HEK293 (cell line): ENCODE data around the gene SURF4.

Experiments used
- BCL11B ChIP-seq: fragments of 450-650 bp; formaldehyde crosslinking; IDR thresholded peaks from 2 replicates; pipeline ENCODE4 v1.5.1; 2016; ENCODE audit warnings: low read depth, missing biosample characterization, missing genetic modification characterization
- FEZF1 ChIP-seq: fragments of 450-650 bp; formaldehyde crosslinking; IDR thresholded peaks from 2 replicates; pipeline ENCODE4 v1.5.1; 2016; ENCODE audit warnings: missing biosample characterization, missing genetic modification characterization
- GFI1B ChIP-seq: fragments of 450-650 bp; formaldehyde crosslinking; IDR thresholded peaks from 2 replicates; pipeline ENCODE4 v1.5.1; 2016; ENCODE audit warnings: missing biosample characterization, missing genetic modification characterization
- KLF8 ChIP-seq: fragments of 450-650 bp; formaldehyde crosslinking; IDR thresholded peaks from 2 replicates; pipeline ENCODE4 v1.5.1; 2016; ENCODE audit warnings: missing biosample characterization, missing genetic modification characterization
- SALL2 ChIP-seq: fragments of 450-650 bp; formaldehyde crosslinking; IDR thresholded peaks from 2 replicates; pipeline ENCODE4 v1.5.0; 2017; ENCODE audit warnings: missing biosample characterization, mild to moderate bottlenecking, missing genetic modification characterization, borderline replicate concordance
- SP3 ChIP-seq: fragments of 450-650 bp; formaldehyde crosslinking; IDR thresholded peaks from 2 replicates; pipeline ENCODE4 v1.5.1; 2016; ENCODE audit warnings: missing biosample characterization, missing genetic modification characterization
- ZNF169 ChIP-seq: fragments of 450-650 bp; formaldehyde crosslinking; IDR thresholded peaks from 2 replicates; pipeline ENCODE4 v1.5.1; 2016; ENCODE audit warnings: missing biosample characterization, missing genetic modification characterization
- ZNF175 ChIP-seq: fragments of 450-650 bp; formaldehyde crosslinking; IDR thresholded peaks from 2 replicates; pipeline ENCODE4 v1.5.1; 2016; ENCODE audit warnings: missing biosample characterization, missing genetic modification characterization
- ZNF2 ChIP-seq: fragments of 450-650 bp; formaldehyde crosslinking; IDR thresholded peaks from 2 replicates; pipeline ENCODE4 v1.5.1; 2016; ENCODE audit warnings: missing biosample characterization, missing genetic modification characterization
- ZNF37A ChIP-seq: fragments of 450-650 bp; IDR thresholded peaks from 2 replicates; pipeline ENCODE4 v1.5.1; 2018; ENCODE audit warnings: missing biosample characterization, missing genetic modification characterization
- ZNF426 ChIP-seq: fragments of 450-650 bp; formaldehyde crosslinking; IDR thresholded peaks from 2 replicates; pipeline ENCODE4 v1.5.1; 2017; ENCODE audit warnings: missing biosample characterization, missing genetic modification characterization, mild to moderate bottlenecking, inconsistent platforms, moderate library complexity
- ZNF521 ChIP-seq: fragments of 450-650 bp; formaldehyde crosslinking; IDR thresholded peaks from 2 replicates; pipeline ENCODE4 v1.5.1; 2017; ENCODE audit warnings: missing biosample characterization, mild to moderate bottlenecking, missing genetic modification characterization
- ZNF544 ChIP-seq: fragments of 450-650 bp; formaldehyde crosslinking; IDR thresholded peaks from 2 replicates; pipeline ENCODE4 v1.5.0; 2017; ENCODE audit warnings: missing biosample characterization, missing genetic modification characterization
- ZNF610 ChIP-seq: fragments of 450-650 bp; formaldehyde crosslinking; IDR thresholded peaks from 2 replicates; pipeline ENCODE4 v1.5.1; 2016; ENCODE audit warnings: missing biosample characterization, missing genetic modification characterization, borderline replicate concordance
- ZNF660 ChIP-seq: fragments of 450-650 bp; IDR thresholded peaks from 2 replicates; pipeline ENCODE4 v1.5.1; 2018; ENCODE audit warnings: missing biosample characterization, mild to moderate bottlenecking, missing genetic modification characterization
- ZNF664 ChIP-seq: fragments of 450-650 bp; formaldehyde crosslinking; IDR thresholded peaks from 2 replicates; pipeline ENCODE4 v1.5.1; 2016; ENCODE audit warnings: missing biosample characterization, missing genetic modification characterization
- ZNF677 ChIP-seq: fragments of 450-650 bp; IDR thresholded peaks from 2 replicates; pipeline ENCODE4 v1.5.0; 2018; ENCODE audit warnings: missing biosample characterization, mild to moderate bottlenecking, missing genetic modification characterization, moderate library complexity
- ZNF777 ChIP-seq: fragments of 450-650 bp; formaldehyde crosslinking; IDR thresholded peaks from 2 replicates; pipeline ENCODE4 v1.5.1; 2017; ENCODE audit warnings: missing biosample characterization, missing genetic modification characterization, borderline replicate concordance
- ZNF791 ChIP-seq: fragments of 450-650 bp; formaldehyde crosslinking; IDR thresholded peaks from 2 replicates; pipeline ENCODE4 v1.5.1; 2016; ENCODE audit warnings: missing biosample characterization, missing genetic modification characterization
- TF ChIP-seq, protein P1 (sequence below): fragments of 450-650 bp; formaldehyde crosslinking; IDR thresholded peaks from 2 replicates; pipeline ENCODE4 v1.5.1; 2016; ENCODE audit warnings: missing biosample characterization, missing genetic modification characterization
- TF ChIP-seq, protein P2 (sequence below): fragments of 450-650 bp; formaldehyde crosslinking; IDR thresholded peaks from 2 replicates; pipeline ENCODE4 v1.5.1; 2016; ENCODE audit warnings: missing biosample characterization, missing genetic modification characterization, low read depth
- TF ChIP-seq, protein P3 (sequence below): fragments of 450-650 bp; formaldehyde crosslinking; IDR thresholded peaks from 2 replicates; pipeline ENCODE4 v1.5.1; 2016; ENCODE audit warnings: missing biosample characterization, missing genetic modification characterization
- TF ChIP-seq, protein P4 (sequence below): fragments of 450-650 bp; formaldehyde crosslinking; IDR thresholded peaks from 2 replicates; pipeline ENCODE4 v1.5.1; 2016; ENCODE audit warnings: missing biosample characterization, missing genetic modification characterization
- TF ChIP-seq, protein P5 (sequence below): fragments of 450-650 bp; IDR thresholded peaks from 2 replicates; pipeline ENCODE4 v1.5.1; 2018; ENCODE audit warnings: missing biosample characterization, mild to moderate bottlenecking, missing genetic modification characterization
- TF ChIP-seq, protein P6 (sequence below): fragments of 450-650 bp; formaldehyde crosslinking; conservative IDR thresholded peaks from 2 replicates; pipeline ENCODE4 v1.5.1; 2016; ENCODE audit warnings: low read depth, missing biosample characterization, missing genetic modification characterization
- TF ChIP-seq, protein P7 (sequence below): fragments of 450-650 bp; formaldehyde crosslinking; IDR thresholded peaks from 2 replicates; pipeline ENCODE4 v1.5.1; 2017; ENCODE audit warnings: missing biosample characterization, missing genetic modification characterization

The SURF4 gene

DNA sequence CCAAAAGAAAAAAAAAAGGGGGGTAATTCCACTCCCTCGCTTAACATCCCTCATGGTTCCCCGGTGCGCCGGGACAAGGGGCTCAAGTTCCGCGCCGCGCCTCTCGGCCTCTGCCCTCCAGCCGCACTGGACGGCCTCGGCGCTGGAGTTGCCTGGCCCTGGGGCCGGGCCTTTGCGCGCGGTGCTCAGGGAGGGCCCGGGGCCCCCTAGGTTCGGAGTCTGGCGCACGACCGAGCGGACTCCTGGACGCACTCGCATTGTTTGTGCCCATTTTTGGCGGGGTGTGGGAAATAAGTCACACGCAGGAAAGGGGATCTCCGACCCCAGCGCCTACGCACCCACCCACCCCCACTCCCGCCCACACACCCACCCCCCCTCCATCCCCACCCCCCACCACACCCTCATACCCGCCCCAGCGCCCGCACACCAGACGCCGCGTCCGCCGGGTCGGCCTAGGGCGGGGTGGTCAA is 28.3 kb downstream of the SURF4 start (continued):
- TF ChIP-seq, protein P1, sequence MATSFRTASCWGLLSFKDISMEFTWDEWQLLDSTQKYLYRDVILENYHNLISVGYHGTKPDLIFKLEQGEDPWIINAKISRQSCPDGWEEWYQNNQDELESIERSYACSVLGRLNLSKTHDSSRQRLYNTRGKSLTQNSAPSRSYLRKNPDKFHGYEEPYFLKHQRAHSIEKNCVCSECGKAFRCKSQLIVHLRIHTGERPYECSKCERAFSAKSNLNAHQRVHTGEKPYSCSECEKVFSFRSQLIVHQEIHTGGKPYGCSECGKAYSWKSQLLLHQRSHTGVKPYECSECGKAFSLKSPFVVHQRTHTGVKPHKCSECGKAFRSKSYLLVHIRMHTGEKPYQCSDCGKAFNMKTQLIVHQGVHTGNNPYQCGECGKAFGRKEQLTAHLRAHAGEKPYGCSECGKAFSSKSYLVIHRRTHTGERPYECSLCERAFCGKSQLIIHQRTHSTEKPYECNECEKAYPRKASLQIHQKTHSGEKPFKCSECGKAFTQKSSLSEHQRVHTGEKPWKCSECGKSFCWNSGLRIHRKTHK (tag by site-specific recombination), result no peak
- TF ChIP-seq SP3 (tag by site-specific recombination) (no peak), KLF8 (tag by site-specific recombination) (no peak), ZNF2 (tag by site-specific recombination) (no peak), ZNF521 (tag by site-specific recombination) (no peak), ZNF664 (tag by site-specific recombination) (no peak), ZNF677 (tag by site-specific recombination) (no peak), ZNF169 (tag by site-specific recombination) (no peak), BCL11B (tag by site-specific recombination) (no peak), SALL2 (no peak), ZNF610 (tag by site-specific recombination) (no peak), ZNF175 (tag by site-specific recombination) (no peak), ZNF426 (tag by site-specific recombination) (no peak), ZNF777 (no peak), ZNF660 (no peak), ZNF791 (tag by site-specific recombination) (no peak), GFI1B (tag by site-specific recombination) (no peak), ZNF544 (tag by site-specific recombination) (no peak), FEZF1 (tag by site-specific recombination) (no peak), ZNF37A (no peak)
- TF ChIP-seq, protein P2, sequence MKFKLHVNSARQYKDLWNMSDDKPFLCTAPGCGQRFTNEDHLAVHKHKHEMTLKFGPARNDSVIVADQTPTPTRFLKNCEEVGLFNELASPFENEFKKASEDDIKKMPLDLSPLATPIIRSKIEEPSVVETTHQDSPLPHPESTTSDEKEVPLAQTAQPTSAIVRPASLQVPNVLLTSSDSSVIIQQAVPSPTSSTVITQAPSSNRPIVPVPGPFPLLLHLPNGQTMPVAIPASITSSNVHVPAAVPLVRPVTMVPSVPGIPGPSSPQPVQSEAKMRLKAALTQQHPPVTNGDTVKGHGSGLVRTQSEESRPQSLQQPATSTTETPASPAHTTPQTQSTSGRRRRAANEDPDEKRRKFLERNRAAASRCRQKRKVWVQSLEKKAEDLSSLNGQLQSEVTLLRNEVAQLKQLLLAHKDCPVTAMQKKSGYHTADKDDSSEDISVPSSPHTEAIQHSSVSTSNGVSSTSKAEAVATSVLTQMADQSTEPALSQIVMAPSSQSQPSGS (tag by site-specific recombination), result no peak
- TF ChIP-seq, protein P3, sequence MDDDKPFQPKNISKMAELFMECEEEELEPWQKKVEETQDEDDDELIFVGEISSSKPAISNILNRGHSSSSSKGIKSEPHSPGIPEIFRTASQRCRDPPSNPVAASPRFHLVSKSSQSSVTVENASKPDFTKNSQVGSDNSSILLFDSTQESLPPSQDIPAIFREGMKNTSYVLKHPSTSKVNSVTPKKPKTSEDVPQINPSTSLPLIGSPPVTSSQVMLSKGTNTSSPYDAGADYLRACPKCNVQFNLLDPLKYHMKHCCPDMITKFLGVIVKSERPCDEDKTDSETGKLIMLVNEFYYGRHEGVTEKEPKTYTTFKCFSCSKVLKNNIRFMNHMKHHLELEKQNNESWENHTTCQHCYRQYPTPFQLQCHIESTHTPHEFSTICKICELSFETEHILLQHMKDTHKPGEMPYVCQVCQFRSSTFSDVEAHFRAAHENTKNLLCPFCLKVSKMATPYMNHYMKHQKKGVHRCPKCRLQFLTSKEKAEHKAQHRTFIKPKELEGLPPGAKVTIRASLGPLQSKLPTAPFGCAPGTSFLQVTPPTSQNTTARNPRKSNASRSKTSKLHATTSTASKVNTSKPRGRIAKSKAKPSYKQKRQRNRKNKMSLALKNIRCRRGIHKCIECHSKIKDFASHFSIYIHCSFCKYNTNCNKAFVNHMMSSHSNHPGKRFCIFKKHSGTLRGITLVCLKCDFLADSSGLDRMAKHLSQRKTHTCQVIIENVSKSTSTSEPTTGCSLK (tag by site-specific recombination), result no peak
- TF ChIP-seq, protein P4, sequence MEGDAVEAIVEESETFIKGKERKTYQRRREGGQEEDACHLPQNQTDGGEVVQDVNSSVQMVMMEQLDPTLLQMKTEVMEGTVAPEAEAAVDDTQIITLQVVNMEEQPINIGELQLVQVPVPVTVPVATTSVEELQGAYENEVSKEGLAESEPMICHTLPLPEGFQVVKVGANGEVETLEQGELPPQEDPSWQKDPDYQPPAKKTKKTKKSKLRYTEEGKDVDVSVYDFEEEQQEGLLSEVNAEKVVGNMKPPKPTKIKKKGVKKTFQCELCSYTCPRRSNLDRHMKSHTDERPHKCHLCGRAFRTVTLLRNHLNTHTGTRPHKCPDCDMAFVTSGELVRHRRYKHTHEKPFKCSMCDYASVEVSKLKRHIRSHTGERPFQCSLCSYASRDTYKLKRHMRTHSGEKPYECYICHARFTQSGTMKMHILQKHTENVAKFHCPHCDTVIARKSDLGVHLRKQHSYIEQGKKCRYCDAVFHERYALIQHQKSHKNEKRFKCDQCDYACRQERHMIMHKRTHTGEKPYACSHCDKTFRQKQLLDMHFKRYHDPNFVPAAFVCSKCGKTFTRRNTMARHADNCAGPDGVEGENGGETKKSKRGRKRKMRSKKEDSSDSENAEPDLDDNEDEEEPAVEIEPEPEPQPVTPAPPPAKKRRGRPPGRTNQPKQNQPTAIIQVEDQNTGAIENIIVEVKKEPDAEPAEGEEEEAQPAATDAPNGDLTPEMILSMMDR (tag by site-specific recombination), result no peak
- TF ChIP-seq, protein P5, sequence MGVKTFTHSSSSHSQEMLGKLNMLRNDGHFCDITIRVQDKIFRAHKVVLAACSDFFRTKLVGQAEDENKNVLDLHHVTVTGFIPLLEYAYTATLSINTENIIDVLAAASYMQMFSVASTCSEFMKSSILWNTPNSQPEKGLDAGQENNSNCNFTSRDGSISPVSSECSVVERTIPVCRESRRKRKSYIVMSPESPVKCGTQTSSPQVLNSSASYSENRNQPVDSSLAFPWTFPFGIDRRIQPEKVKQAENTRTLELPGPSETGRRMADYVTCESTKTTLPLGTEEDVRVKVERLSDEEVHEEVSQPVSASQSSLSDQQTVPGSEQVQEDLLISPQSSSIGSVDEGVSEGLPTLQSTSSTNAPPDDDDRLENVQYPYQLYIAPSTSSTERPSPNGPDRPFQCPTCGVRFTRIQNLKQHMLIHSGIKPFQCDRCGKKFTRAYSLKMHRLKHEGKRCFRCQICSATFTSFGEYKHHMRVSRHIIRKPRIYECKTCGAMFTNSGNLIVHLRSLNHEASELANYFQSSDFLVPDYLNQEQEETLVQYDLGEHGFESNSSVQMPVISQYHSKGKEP, result no peak
- TF ChIP-seq, protein P6, sequence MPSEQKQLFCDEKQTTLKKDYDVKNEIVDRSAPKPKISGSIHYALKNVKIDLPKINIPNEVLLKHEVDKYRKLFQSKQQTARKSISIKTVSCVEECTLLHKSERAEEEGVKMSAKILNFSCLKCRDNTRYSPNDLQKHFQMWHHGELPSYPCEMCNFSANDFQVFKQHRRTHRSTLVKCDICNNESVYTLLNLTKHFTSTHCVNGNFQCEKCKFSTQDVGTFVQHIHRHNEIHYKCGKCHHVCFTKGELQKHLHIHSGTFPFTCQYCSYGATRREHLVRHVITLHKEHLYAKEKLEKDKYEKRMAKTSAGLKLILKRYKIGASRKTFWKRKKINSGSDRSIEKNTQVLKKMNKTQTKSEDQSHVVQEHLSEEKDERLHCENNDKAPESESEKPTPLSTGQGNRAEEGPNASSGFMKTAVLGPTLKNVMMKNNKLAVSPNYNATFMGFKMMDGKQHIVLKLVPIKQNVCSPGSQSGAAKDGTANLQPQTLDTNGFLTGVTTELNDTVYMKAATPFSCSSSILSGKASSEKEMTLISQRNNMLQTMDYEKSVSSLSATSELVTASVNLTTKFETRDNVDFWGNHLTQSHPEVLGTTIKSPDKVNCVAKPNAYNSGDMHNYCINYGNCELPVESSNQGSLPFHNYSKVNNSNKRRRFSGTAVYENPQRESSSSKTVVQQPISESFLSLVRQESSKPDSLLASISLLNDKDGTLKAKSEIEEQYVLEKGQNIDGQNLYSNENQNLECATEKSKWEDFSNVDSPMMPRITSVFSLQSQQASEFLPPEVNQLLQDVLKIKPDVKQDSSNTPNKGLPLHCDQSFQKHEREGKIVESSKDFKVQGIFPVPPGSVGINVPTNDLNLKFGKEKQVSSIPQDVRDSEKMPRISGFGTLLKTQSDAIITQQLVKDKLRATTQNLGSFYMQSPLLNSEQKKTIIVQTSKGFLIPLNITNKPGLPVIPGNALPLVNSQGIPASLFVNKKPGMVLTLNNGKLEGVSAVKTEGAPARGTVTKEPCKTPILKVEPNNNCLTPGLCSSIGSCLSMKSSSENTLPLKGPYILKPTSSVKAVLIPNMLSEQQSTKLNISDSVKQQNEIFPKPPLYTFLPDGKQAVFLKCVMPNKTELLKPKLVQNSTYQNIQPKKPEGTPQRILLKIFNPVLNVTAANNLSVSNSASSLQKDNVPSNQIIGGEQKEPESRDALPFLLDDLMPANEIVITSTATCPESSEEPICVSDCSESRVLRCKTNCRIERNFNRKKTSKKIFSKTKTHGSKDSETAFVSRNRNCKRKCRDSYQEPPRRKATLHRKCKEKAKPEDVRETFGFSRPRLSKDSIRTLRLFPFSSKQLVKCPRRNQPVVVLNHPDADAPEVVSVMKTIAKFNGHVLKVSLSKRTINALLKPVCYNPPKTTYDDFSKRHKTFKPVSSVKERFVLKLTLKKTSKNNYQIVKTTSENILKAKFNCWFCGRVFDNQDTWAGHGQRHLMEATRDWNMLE (tag by site-specific recombination), result no peak
- TF ChIP-seq, protein P7, sequence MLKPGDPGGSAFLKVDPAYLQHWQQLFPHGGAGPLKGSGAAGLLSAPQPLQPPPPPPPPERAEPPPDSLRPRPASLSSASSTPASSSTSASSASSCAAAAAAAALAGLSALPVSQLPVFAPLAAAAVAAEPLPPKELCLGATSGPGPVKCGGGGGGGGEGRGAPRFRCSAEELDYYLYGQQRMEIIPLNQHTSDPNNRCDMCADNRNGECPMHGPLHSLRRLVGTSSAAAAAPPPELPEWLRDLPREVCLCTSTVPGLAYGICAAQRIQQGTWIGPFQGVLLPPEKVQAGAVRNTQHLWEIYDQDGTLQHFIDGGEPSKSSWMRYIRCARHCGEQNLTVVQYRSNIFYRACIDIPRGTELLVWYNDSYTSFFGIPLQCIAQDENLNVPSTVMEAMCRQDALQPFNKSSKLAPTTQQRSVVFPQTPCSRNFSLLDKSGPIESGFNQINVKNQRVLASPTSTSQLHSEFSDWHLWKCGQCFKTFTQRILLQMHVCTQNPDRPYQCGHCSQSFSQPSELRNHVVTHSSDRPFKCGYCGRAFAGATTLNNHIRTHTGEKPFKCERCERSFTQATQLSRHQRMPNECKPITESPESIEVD (tag by site-specific recombination), result no peak
